GM23338 (cell line): Measurements from ENCODE around the gene OR2A2. TPM values are rescaled to one million over a fixed set of nuclear protein-coding genes. Genes with fewer than 3 reads are reported as not detected.
A peak's percentile ranks its signal among the peaks of the same experiment; 100 is the strongest.

Experiments
- ATAC-seq: fragments of 200-7000 bp; cut with Tn5 transposase; 3 replicates; pipeline ENCODE4 v1.9.1; 2020
- DNase-seq: peaks from one replicate; pipeline ENCODE4 v3.0.0-alpha.2; 2015; ENCODE audit warnings: low spot score
- H2AFZ ChIP-seq: fragments of 200-600 bp; sonication (generic); 2 replicates; pipeline ENCODE4 v1.8.0; 2016; ENCODE audit warnings: antibody characterized with exemption, mild to moderate bottlenecking, moderate library complexity
- H3F3A ChIP-seq: fragments of 200-600 bp; sonication (generic); replicated peaks from 2 replicates; pipeline ENCODE4 v1.8.0; 2017; ENCODE audit warnings: antibody characterized with exemption, mixed run types, low read depth
- H3K27ac ChIP-seq: fragments of 200-600 bp; sonication (generic); 2 replicates; pipeline ENCODE4 v1.6.1; 2016; ENCODE audit warnings: low read depth
- H3K27me3 ChIP-seq: fragments of 200-600 bp; sonication (generic); 2 replicates; pipeline ENCODE4 v1.8.0; 2016; ENCODE audit warnings: mild to moderate bottlenecking, mixed run types, moderate library complexity; ENCODE audit not compliant: insufficient read depth
- H3K36me3 ChIP-seq: fragments of 200-600 bp; sonication (generic); 2 replicates; pipeline ENCODE4 v1.8.0; 2016; ENCODE audit warnings: mild to moderate bottlenecking; ENCODE audit not compliant: insufficient read depth
- H3K4me1 ChIP-seq: fragments of 200-600 bp; sonication (generic); 2 replicates; pipeline ENCODE4 v1.8.0; 2016; ENCODE audit warnings: mild to moderate bottlenecking, moderate library complexity; ENCODE audit not compliant: insufficient read depth
- H3K4me2 ChIP-seq: fragments of 200-600 bp; sonication (generic); 2 replicates; pipeline ENCODE4 v1.7.1; 2017; ENCODE audit warnings: mixed run types
- H3K4me3 ChIP-seq: fragments of 200-600 bp; sonication (generic); 2 replicates; pipeline ENCODE4 v1.6.1; 2016; ENCODE audit warnings: mixed run types
- H3K79me2 ChIP-seq: fragments of 200-600 bp; sonication (generic); replicated peaks from 2 replicates; pipeline ENCODE4 v1.8.0; 2017; ENCODE audit warnings: mild to moderate bottlenecking; ENCODE audit not compliant: insufficient read depth
- H3K9me2 ChIP-seq: fragments of 200-600 bp; sonication (generic); 2 replicates; pipeline ENCODE4 v1.8.0; 2017; ENCODE audit not compliant: insufficient read depth
- H4K20me1 ChIP-seq: fragments of 200-600 bp; sonication (generic); replicated peaks from 2 replicates; pipeline ENCODE4 v1.8.0; 2017; ENCODE audit warnings: mild to moderate bottlenecking; ENCODE audit not compliant: insufficient read depth
- H3K27ac Mint-ChIP-seq: 2 replicates; pipeline ENCODE4 v1.8.0; 2020; ENCODE audit warnings: inconsistent platforms, mild to moderate bottlenecking, moderate library complexity, mixed read lengths
- H3K27me3 Mint-ChIP-seq: 3 replicates; pipeline ENCODE4 v1.8.0; 2022; ENCODE audit warnings: low read depth, mild to moderate bottlenecking, moderate library complexity, mixed read lengths, inconsistent platforms; ENCODE audit not compliant: insufficient read depth, poor library complexity
- H3K36me3 Mint-ChIP-seq: 3 replicates; pipeline ENCODE4 v1.8.0; 2021; ENCODE audit warnings: low read depth, mild to moderate bottlenecking, inconsistent platforms, moderate library complexity, mixed read lengths
- H3K4me1 Mint-ChIP-seq: 3 replicates; pipeline ENCODE4 v1.8.0; 2020; ENCODE audit warnings: mild to moderate bottlenecking, inconsistent platforms, mixed read lengths
- H3K4me3 Mint-ChIP-seq: 3 replicates; pipeline ENCODE4 v1.8.0; 2021; ENCODE audit warnings: moderate library complexity, mild to moderate bottlenecking, inconsistent platforms, mixed read lengths
- H3K9me3 Mint-ChIP-seq: 3 replicates; pipeline ENCODE4 v1.8.0; 2020; ENCODE audit warnings: moderate library complexity, mild to moderate bottlenecking, inconsistent platforms, mixed read lengths
- ETS1 ChIP-seq: IDR thresholded peaks from 2 replicates; pipeline ENCODE4 v1.6.1; 2016; ENCODE audit warnings: antibody characterized with exemption
- EZH2phosphoT487 ChIP-seq: fragments of 200-600 bp; sonication (generic); IDR thresholded peaks from one replicate; pipeline ENCODE4 v1.8.1; 2018; ENCODE audit warnings: antibody characterized with exemption; ENCODE audit not compliant: unreplicated experiment
- JUNB ChIP-seq: IDR thresholded peaks from one replicate; pipeline ENCODE4 v1.6.1; 2016; ENCODE audit warnings: antibody characterized with exemption; ENCODE audit not compliant: unreplicated experiment
- NANOG ChIP-seq: IDR thresholded peaks from 2 replicates; pipeline ENCODE4 v1.6.1; 2016; ENCODE audit warnings: antibody characterized with exemption, borderline replicate concordance
- REST ChIP-seq: IDR thresholded peaks from one replicate; pipeline ENCODE4 v1.6.1; 2018; ENCODE audit warnings: antibody characterized with exemption; ENCODE audit not compliant: unreplicated experiment
- ZNF114 ChIP-seq: fragments of 250-450 bp; sonication (Bioruptor Pico); IDR thresholded peaks from 2 replicates; pipeline ENCODE4 v1.5.0; 2020; ENCODE audit warnings: mild to moderate bottlenecking, moderate library complexity
- ZNF331 ChIP-seq: fragments of 250-450 bp; sonication (Bioruptor Pico); IDR thresholded peaks from 2 replicates; pipeline ENCODE4 v1.5.0; 2020; ENCODE audit warnings: low read depth, mild to moderate bottlenecking, moderate library complexity
- polyA plus RNA-seq: library from polyadenylated mRNA; unstranded; fragments of >200 nt; fragmentation: Nextera tagmentation; extraction: Ambion mirVana; gene quantifications from 2 replicates; pipeline ENCODE4 v1.2.1, GENCODE V29; 2016
- total RNA-seq: library from RNA; depleted of rRNA; stranded (reverse); fragments of >200 nt; shearing (Covaris generic); gene quantifications from 2 replicates; pipeline ENCODE4 v1.2.3, GENCODE V29; 2014
- TF ChIP-seq, protein P1 (sequence below), 2 experiments: fragments of 200-600 bp in 1 of 2; sonication (generic) in 1 of 2; conservative IDR thresholded peaks; 2 replicates each; pipeline versions ENCODE4 v1.5.1 to v1.6.1; 2016 to 2017; ENCODE audit warnings: antibody characterized with exemption in 2 of 2, low read depth in 2 of 2, mild to moderate bottlenecking in 2 of 2, moderate library complexity in 1 of 2

The OR2A2 gene
- total and polyA plus RNA-seq, 2 experiments from 2014 or later: not detected

DNA sequence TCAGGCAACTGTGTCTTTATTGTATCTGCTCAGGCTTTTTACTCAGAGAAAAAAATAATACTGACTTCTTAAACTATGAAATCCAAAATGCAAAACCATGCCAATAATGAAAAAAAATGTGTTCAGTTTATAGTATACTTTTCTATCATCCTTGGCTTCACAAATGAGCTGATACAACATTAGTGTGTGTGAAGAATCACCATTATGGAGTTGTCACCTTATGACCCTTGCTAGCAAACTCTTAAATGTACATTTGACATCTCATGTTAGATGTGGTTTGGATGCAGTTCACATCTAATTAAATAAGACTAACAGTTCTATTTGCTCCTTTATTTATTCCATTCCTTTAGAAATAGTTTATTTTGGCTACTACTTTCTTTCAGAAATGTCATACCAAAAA, 4.2 kb upstream of the OR2A2 start:
- Mint-ChIP-seq H3K27me3 (no peaks in the 10 kb centered on the region), H3K27ac (no peak overlapping the region), H3K4me3 (no peak overlapping the region), H3K36me3 (no peaks in the 10 kb centered on the region), H3K4me1 (peaks cover 5% of the 10 kb centered on the region; the same call in 2 of the 3 replicates), H3K9me3 (no peaks in the 10 kb centered on the region)
- TF ChIP-seq ZNF331 (CRISPR knock-in tag): no peak
- TF ChIP-seq ETS1: no peak
- no peak for TF ChIP-seq ZNF114 (CRISPR knock-in tag)
- TF ChIP-seq EZH2phosphoT487: no peak
- TF ChIP-seq NANOG: no peak
- Histone ChIP-seq H3K4me2 (no peak overlapping the region), H2AFZ (no peak overlapping the region), H3K79me2 (no peaks in the 10 kb centered on the region), H3K9me2 (no peaks in the 10 kb centered on the region), H3K36me3 (no peaks in the 10 kb centered on the region), H3F3A (no peaks in the 10 kb centered on the region), H3K4me3 (no peak overlapping the region), H3K27ac (no peak overlapping the region), H3K4me1 (no peaks in the 10 kb centered on the region), H3K27me3 (no peaks in the 10 kb centered on the region), H4K20me1 (no peaks in the 10 kb centered on the region)
- no peak for DNase-seq
- no peak for ATAC-seq

GRCh38 chr7:144110272-144110671, 889 bp downstream of the OR2A2 start:
- Histone ChIP-seq H3K27ac (no peak overlapping the region), H4K20me1 (no peaks in the 10 kb centered on the region), H3K4me2 (no peak overlapping the region), H3K9me2 (no peaks in the 10 kb centered on the region), H2AFZ (no peak overlapping the region), H3K36me3 (no peaks in the 10 kb centered on the region), H3K4me3 (no peak overlapping the region), H3K79me2 (no peaks in the 10 kb centered on the region), H3K27me3 (no peaks in the 10 kb centered on the region), H3F3A (no peaks in the 10 kb centered on the region), H3K4me1 (no peaks in the 10 kb centered on the region)
- DNase-seq (peak; percentile 28), ATAC-seq (peak; percentile 82)
- no peaks in the 10 kb centered on the region for H3K27me3 Mint-ChIP-seq
- no peak overlapping the region for H3K4me3 Mint-ChIP-seq
- H3K27ac Mint-ChIP-seq: no peak overlapping the region
- no peaks in the 10 kb centered on the region for H3K9me3 Mint-ChIP-seq
- no peaks in the 10 kb centered on the region for H3K36me3 Mint-ChIP-seq
- no peak for TF ChIP-seq JUNB
- TF ChIP-seq, protein P1, sequence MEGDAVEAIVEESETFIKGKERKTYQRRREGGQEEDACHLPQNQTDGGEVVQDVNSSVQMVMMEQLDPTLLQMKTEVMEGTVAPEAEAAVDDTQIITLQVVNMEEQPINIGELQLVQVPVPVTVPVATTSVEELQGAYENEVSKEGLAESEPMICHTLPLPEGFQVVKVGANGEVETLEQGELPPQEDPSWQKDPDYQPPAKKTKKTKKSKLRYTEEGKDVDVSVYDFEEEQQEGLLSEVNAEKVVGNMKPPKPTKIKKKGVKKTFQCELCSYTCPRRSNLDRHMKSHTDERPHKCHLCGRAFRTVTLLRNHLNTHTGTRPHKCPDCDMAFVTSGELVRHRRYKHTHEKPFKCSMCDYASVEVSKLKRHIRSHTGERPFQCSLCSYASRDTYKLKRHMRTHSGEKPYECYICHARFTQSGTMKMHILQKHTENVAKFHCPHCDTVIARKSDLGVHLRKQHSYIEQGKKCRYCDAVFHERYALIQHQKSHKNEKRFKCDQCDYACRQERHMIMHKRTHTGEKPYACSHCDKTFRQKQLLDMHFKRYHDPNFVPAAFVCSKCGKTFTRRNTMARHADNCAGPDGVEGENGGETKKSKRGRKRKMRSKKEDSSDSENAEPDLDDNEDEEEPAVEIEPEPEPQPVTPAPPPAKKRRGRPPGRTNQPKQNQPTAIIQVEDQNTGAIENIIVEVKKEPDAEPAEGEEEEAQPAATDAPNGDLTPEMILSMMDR (conservative IDR thresholded peaks at IDR 0.05; ENCODE audit: low read depth in 2 of 2): peak; percentile 46 to 72; a peak in 3 of 4 replicates
- no peak for TF ChIP-seq REST
- H3K4me1 Mint-ChIP-seq: no peaks in the 10 kb centered on the region
